ENCODE results near the gene C17orf113.

The C17orf113 gene

DNA sequence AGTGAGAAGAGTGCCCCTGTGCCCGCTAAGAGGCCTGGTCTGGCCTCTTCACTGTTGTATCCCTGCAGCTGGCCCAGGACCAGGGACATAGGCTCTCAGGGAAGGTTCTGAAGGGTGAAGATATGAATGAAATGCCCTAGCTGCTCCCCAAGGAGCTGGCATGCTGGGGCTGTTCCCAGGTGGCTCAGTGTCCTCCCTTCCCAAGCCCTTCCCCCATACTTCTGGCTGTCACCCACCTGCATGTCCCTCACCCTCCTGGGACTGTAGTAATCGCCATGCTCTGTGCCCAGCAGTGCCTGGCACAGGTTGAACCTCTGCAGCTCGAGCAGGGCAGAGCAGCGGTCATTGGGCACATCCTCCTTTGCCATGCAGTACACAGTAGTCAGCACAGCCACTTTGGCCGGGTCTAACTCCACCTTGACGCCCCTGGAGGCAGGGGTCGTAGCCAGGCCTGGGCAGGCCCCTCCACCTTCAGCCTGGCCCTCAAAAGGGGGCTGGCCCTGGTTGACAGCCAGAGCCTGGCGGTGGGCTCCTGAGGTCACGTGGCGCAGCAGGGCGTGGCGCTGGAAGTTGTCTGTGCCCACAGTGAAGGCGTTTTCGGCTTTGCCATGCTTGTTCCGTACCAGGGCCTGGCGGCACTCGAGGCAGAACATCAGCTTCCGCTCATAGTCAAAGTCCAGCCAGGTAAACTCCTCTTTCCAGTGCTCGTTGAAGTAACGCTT is 7.6 kb downstream of the C17orf113 start:
- no peak overlapping the region for H3K4me3 ChIP-seq (ENCODE audit: low read depth, low read length)

DNA sequence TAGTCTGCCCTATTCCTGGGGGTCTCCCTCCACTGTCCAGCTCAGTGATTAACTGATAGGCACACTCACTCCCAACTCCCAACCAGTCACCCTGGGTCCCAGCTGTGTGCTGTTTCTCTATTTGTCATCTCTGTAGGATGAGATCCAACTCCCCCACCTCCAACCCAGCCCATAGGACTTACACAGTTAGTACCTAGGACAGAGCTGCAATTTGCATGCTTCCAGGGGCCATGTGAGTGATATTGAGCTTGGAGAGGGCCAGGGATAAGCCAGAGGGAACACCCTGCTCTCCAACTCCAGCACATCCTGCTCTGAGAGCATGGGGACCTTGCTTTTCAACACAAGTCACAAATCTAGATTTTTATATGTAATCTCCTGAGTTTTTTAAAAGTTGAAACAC is 8.8 kb downstream of the C17orf113 start:
- no peak overlapping the region for H3K4me3 ChIP-seq (ENCODE audit: low read depth, low read length)

DNA sequence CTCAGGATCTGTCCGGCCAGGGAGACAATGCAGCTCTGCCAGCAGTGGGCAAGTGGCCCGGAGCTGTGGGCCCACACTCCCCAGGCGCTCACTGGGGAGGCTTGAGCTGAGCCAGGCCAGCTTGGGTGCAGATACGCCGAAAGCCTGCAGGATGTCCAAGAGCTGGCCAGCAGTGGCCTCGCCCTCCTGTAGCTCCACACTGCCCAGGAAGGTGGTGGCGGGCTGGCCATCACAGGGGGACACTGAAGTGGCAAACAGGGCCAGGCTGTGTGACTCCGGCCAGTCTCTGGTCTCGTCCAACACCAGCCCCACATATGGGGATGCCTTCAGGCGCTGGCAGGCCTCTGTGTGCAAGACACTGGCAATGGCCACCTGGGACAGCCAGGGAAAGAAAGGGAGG is 9.6 kb downstream of the C17orf113 start:
- H3K4me3 ChIP-seq (ENCODE audit: low read depth, low read length): no peak overlapping the region

DNA sequence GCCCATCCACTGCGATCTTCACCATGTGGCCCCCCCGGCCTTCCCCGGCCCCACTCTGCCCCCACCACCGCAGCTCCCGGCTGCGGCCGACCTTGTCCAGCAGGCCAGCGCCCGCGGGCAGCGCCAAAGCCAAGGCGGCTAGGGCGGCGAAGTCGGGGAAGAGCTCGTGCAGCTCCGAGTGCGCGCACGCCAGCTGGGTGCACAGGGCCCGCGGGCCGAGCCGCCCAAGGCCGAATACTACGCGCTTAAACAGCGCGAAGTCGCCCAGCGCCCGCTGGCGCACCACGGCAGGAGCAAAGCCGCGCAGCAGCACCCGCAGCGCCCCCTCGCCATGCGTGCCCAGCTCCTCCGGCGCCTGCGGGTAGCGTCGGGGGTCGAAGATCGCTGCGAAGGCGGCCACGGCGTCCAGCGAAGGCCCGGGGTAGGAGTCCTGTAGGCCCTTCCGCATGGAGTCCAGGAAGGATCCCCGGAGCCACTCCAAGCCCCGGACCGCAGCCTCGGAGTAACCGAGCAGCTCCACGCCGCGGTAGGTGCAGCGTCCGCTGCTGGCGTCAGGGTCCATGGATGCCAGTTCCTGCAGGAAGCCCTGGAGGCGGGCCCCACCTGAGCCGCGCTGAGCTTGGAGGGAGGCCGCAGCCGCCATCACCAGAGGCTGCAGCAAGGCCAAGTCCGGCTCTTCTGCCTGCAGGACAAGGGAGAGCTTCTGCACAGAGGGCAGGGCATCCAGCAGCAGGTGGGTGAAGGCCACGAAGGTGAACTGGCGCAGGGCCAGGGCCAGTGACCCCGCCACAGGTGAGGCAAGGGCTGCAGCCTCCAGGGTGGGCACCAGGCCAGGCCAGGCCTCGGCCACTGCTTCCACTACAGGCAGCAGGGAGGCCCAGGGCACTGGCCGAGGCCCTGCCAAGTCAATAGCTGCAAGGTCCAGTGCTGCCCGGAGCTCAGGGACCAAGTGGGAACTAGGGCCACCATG is 10.3 kb downstream of the C17orf113 start:
- no peak overlapping the region for H3K4me3 ChIP-seq (ENCODE audit: low read depth, low read length)

DNA sequence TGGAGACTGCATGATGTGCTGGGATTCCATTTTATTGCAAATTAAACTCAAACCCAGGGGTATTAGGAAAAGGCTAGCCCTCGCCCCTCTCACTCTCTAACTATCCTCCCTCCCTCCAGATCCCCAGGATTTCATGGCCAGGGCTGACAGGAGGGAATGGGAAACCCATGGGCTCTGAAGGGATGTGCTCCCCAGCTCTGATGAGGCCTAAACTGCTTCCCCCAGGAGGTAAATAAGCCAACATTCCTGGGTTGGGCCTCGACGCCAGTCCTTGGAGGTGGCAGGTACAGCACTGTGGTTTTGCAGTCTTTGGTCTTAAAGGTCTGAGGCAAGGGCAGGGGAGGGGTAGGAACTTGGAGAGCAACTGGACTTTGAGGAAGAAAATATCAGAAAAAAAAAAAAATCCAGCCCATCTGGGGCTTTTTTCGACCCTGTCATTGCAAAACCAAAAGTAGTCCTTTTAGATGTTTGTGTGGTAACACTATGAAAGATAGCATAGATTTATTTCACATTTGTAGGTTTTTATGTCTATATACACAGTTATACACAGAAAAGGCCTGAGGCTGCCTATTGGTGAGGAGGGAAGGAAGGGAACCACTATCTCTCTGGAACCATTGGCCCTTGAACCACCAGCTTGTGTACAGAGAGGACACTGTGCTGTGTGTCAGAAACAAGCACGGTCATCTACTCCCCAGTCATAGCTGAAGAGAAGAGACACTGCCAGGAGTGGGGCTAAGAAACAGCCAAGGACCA is 12.0 kb downstream of the C17orf113 start:
- H3K4me3 ChIP-seq (ENCODE audit: low read depth, low read length): no peak overlapping the region

DNA sequence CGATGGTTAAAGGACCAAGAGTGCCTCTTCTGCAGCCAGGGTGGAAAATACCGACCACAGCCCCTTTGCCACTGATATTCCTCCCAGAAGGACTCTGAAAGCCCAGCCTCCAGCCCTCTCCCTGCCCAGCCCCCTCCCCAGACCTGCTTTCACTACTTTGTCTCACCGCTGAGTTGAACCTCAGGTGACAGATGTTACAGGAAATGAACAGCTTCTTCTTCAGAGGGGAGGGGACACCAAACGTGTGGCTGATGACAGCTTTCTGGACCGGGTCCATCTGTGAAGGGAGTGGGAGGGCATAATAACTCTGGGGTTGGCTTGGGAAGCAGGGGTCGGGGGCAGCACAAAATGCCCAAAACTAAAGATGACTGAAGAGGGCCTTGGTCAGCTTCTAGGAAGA is 16.3 kb downstream of the C17orf113 start:
- H3K4me3 ChIP-seq (ENCODE audit: low read depth, low read length): no peak overlapping the region

DNA sequence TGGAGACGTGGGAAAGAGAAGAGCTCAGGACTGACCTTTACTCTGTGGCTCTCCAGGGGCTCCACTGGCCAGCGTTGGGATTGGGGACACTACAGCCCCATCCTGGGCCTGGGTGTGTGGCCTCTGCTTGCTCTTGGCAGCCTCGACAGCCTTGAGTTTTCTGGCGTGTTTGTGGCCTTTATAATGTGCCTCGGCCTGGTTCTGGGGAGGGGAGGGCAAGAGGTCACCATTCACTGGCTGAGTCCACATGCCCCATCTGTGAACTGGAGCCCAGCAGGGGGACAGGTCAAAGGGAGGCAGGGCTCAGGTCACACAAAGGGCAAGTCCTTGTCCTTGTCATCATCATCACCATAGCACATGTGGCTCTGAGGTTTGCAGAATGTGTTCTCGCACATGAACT is 18.8 kb downstream of the C17orf113 start:
- no peak overlapping the region for H3K4me3 ChIP-seq (ENCODE audit: low read depth, low read length)

DNA sequence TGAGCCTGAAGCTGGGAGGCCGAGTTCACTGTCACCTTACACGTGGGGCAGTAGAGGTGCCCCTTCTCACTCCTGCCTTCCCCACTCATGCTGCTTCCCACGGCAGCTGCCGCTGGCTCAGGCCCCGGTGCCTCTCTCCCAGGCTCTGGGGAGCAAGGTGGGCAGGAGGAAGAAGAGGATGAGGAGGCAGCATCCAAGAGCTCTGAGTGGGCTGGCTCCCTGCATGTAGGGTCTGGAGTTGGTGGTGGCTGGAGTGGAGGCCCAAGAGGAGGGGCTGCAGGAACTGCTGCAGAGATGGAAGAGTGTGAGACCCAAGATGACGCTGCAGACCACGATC is 21.6 kb downstream of the C17orf113 start:
- H3K4me3 ChIP-seq (ENCODE audit: low read depth, low read length): no peak overlapping the region

DNA sequence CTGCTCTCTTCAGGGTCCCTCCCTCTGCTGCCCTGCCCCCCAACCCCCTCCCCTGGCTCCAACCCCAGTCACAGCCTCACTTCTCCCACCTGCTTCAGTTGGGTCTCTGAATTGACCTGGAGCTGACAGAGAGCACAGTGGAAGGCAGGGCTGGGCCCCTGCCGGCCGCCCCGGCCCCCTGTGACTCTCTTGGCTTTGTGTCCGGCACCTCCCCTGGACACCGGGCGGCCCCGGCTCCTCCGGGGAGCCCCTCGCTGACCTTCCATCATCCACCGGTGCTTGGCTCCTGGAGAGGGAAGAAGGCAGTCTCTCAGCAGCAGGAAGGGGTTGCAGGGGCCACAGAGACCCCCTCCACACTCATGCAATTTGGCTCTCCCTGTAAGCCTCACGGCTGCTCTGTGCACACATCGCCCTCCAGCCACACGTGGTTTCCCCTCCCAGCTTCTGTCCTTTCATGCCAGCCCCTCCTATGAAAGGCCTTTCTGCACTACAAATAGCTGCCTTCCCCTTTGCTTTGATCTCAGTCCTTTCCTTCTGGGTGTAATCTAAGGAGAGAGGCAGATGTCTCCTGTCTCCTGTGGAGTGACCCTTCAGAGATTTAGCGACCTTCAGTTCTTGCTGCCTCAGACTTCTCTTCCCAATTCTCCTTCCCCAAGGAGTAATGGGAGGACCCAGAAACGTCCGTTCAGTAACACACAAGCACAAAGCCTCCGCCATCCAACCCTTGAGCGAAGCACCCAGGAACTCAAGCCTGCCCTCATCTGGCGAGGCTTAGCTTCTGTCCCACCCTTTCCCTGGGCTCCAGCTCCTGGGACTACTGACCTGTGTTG is 22.2 kb downstream of the C17orf113 start:
- H3K4me3 ChIP-seq (ENCODE audit: low read depth, low read length): no peak overlapping the region

DNA sequence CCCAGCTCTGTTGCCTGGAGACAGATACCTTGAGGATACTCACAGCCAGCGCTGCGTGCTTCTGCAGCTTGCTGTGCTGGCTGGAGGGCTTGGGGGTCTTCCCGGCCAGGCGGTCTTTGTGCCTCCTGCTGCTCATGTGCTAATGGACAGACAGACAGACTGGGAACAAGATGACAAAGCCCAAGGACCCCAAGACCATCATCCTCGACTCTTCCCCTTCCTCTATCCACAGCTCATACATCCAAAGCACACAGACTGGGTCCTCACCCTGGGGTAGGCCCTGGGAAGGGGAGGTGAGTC is 22.9 kb downstream of the C17orf113 start:
- no peak overlapping the region for H3K4me3 ChIP-seq (ENCODE audit: low read depth, low read length)

DNA sequence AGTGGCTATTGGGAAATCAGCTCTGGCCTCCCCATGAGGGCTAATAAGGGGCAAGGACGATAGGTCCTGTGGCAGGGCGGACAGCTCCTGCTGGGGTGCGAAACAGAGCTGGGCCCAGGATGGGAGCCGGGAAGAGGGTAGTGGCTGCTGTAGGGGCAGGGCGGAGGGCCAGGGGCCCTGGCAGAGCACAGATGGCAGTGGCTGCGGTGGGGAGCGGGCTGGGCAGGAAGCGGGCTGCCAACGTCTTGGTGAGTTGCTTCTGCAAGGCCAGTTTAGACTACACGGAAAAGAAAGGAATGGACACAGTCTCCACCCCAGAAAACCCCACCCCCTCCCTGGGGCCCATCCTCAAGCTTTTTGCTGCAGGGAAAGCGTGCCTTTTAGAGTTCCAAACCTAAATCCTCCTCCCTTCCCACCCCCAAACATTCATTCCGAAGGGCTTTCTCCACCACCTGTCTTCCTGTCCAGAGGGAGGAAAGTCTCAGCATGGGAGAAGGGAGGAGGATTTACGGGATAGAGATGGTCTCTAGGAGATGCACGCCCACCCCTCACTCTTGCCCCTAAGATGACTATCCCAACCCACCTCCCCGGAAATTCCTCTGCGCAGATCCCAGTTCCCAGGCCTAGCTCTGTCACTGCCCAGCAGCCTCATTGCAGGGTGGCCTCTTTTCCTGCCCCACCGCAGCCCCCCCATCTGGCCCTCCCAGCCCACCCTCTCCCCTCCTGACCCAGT is 23.4 kb downstream of the C17orf113 start:
- no peak overlapping the region for H3K4me3 ChIP-seq (ENCODE audit: low read depth, low read length)

DNA sequence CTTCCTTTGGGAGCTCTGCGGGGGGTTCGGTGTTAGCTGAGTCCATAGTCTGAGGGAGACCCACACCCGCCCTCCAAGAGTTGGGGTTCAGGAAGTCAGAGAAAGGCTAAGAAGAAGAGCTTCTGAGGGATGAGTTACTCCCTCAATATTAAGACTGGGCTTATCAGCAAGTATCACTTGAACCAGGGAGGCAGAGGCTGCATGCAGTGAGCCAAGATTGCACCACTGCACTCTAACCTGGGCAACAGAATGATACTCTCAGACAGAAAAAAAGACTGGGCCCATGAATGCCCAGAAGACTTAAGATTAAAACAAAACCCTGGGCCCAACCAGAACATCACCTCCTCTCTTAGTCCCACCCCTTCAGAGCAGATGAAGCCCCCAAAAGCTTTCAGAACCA is 24.5 kb downstream of the C17orf113 start:
- H3K4me3 ChIP-seq (ENCODE audit: low read depth, low read length): no peak overlapping the region

DNA sequence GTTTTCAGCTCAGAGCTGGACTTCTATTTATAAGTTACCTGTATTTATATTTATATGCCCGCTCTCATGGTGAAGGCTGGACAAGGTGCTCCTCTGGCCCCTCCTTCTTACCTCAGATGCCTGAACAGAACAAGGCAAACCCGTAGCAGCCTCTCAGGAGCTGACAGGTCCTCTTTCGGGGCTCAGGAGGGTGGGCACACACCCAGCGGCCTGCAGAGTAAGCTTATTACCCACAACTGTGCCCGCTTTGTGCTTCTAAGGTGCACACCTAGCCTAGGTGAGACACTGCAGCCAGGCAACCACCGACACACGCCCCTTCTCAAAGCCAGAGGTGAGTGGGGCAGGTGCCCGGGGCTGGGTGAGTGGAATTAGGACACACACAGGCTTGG is 25.2 kb downstream of the C17orf113 start:
- no peak overlapping the region for H3K4me3 ChIP-seq (ENCODE audit: low read depth, low read length)

DNA sequence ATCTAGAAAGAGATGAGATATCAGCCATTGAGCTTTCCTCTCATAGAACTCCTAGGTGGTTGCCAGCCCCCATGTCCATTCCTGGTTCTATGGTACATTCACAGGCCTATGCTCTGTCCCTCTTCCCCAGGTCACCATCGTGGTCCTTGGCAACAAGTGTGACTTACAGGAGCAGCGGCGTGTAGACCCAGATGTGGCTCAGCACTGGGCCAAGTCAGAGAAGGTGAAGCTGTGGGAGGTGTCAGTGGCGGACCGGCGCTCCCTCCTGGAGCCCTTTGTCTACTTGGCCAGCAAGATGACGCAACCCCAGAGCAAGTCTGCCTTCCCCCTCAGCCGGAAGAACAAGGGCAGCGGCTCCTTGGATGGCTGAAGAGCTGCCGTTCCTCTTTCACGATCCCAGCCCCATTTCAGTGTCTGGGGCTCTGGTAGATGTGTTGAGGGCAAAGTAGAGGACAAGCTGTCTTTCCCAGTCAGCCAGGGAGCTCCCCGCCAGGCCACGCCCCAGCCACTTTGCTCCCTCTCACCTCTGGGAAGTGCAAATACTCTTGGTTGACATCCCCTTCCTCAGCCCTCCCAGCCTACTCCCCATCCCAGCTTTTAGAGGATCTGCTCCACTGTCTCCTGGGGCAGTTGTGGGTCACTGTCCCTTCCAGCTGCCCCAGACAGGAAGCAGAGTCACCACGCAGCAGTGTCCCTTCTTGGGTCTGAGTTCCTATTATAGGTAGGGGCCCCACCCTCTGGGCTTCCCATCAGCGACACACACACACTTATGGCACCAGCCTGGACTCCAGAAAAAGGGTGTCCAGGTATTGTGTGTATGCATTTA is 26.7 kb downstream of the C17orf113 start:
- H3K4me3 ChIP-seq (ENCODE audit: low read depth, low read length): no peak overlapping the region

DNA sequence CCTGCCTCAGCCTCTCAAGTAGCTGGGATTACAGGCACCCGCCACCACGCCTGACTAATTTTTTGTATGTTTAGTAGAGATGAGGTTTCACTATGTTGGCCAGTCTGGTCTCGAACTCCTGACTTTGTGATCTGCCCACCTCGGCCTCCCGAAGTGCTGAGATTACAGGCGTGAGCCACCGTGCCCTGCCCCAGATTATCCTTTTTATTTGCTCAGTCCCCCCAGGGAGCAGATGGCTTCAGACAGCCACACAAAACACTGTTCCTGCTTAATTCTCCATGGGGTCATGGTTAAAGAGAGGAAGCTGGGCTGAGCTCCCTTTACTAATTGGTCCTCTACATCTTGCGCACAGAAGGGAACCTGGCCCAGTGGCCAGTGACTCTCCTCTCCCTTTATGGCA is 29.6 kb downstream of the C17orf113 start:
- H3K4me3 ChIP-seq (ENCODE audit: low read depth, low read length): peak overlapping the region; percentile 86

DNA sequence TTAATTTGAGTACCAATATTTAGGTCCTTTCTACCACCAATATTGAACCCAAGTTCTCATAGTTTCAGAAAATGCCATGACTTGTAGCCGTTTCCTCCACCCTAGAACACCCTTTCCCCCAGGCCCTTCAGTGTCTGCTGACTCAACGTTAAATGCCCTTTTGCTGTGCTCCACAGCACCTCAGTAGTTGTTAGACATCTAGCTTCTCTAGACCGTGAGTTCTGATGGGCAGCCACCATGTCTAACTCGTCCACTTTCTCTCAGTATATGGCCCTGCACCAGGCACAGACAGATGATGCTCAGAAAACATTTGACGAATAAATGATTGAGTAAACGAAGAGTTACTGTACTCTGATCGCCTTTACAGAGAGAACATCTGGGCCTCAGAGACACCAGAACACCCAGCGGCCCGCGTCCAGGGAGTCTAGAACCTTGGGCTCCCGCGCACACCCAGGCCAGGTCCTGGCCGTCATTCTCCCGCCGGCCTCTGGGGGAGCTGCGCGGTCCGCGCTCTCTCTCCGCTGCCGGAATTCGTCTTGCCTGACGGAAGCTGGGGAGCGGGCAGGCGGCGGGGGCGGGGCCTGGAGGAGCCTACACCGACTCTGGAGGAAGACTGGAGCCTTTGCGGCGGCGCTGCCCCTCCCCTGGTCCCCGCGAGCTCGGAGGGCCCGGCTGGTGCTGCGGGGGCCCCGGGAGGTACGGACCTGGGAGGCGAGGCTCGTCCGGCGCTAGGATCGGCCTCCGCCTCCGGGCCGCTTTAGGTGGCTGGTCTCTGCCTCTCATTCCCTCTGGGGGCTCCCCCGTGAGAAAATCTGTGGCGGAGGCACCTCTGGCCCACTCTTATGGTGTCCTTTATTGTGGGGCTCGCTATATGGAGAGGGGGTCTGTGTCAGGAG is 30.6 kb downstream of the C17orf113 start, which contains the start of gene NKIRAS2:
TSS of gene NKIRAS2 (plus strand) at position 582 of the 896 bp plus-strand sequence. CDS start 1,488 bp downstream, outside the sequence.
- peak within 1 kb of the TSS; percentile 86 for H3K4me3 ChIP-seq (ENCODE audit: low read depth, low read length)

DNA sequence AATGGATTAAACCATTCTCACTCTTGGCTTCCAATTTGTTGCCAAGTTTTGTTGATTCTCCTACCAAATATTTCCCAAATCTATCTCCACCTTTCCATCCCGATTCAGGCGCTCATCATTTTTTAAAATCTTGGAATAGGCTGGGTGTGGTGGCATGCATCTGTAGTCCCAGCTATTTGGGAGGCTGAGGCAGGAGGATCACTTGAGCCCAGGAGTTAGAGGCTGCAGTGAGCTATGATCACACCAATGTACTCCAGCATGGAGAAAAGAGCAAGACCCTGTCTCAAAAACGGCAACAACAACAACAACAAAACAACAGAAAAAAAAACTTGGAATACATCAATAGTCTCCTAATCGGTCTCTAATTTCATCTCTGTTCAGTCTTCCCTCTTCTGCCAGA is 31.4 kb downstream of the C17orf113 start:
- no peak overlapping the region for H3K4me3 ChIP-seq (ENCODE audit: low read depth, low read length)

DNA sequence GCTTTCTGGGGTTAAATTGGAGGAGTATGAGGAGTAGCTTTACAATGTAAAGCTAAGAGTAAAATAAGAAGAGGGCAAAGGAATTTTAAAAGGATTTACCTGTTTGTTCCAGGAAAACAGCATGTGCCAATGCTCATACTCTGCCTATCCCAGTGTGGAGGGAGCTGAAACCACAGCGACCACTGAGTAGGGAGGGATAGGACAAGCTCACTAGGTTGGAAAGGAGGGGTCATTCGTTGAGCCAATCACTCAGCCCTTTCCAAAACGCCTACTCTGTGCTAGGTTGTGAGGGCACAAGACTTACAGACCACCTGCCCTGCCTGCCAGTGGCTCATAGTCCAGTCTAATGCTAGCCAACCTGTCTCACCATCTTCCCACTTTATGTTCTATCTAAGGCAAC is 32.1 kb downstream of the C17orf113 start:
- H3K4me3 ChIP-seq (ENCODE audit: low read depth, low read length): peak overlapping the region; percentile 97

All from iPS-11a (cell line).